Fibroblast of lung (primary cell): ENCODE measurements around the gene DBH. TPM values are rescaled to one million over a fixed set of nuclear protein-coding genes. Genes with fewer than 3 reads are reported as not detected.

Experiments
- DNase-seq, 2 donors: peaks; one replicate each; pipeline versions ENCODE4 v3.0.0 to v3.0.0-alpha.2; 2010; ENCODE audit warnings: low read depth in 2 of 2
- H2AFZ ChIP-seq: 2 replicates; pipeline ENCODE4 v1.5.1; 2012; ENCODE audit warnings: low read length, control low read depth, inconsistent platforms
- H3K27ac ChIP-seq: 2 replicates; pipeline ENCODE4 v1.5.1; 2011; ENCODE audit warnings: low read length, control low read depth; ENCODE audit not compliant: insufficient read depth
- H3K27me3 ChIP-seq: 2 replicates; pipeline ENCODE4 v1.5.1; 2011; ENCODE audit warnings: mild to moderate bottlenecking, low read length; ENCODE audit not compliant: control insufficient read depth, insufficient read depth
- H3K36me3 ChIP-seq: 2 replicates; pipeline ENCODE4 v1.5.1; 2011; ENCODE audit warnings: low read length; ENCODE audit not compliant: control insufficient read depth, insufficient read depth
- H3K4me1 ChIP-seq: 2 replicates; pipeline ENCODE4 v1.5.1; 2011; ENCODE audit warnings: low read length; ENCODE audit not compliant: control insufficient read depth, insufficient read depth; ENCODE audit errors: extremely low read depth
- H3K4me2 ChIP-seq: 2 replicates; pipeline ENCODE4 v1.5.1; 2011; ENCODE audit warnings: low read length, control low read depth; ENCODE audit not compliant: insufficient read depth; ENCODE audit errors: extremely low read depth
- H3K4me3 ChIP-seq, 4 experiments: fragments of 200-600 bp in 1 of 4; sonication (generic) in 1 of 4; replicated peaks in 1 of 4; 2 replicates each; pipeline ENCODE4 v1.5.1; 2011 to 2016; ENCODE audit warnings: low read length in 4 of 4, low read depth in 3 of 4, mild to moderate bottlenecking in 3 of 4, control low read depth in 2 of 4, inconsistent platforms in 1 of 4, mixed read lengths in 1 of 4; ENCODE audit not compliant: insufficient read depth in 1 of 4; ENCODE audit errors: control extremely low read depth in 1 of 4
- H3K79me2 ChIP-seq: 2 replicates; pipeline ENCODE4 v1.5.1; 2012; ENCODE audit warnings: mild to moderate bottlenecking, low read length, inconsistent platforms; ENCODE audit not compliant: control insufficient read depth, insufficient read depth
- H3K9ac ChIP-seq: 2 replicates; pipeline ENCODE4 v1.5.1; 2011; ENCODE audit warnings: mild to moderate bottlenecking, low read length, control low read depth; ENCODE audit not compliant: insufficient read depth
- H3K9me3 ChIP-seq: 2 replicates; pipeline ENCODE4 v1.5.1; 2012; ENCODE audit warnings: low read depth, low read length; ENCODE audit not compliant: control insufficient read depth, insufficient read depth
- H4K20me1 ChIP-seq: 2 replicates; pipeline ENCODE4 v1.5.1; 2011; ENCODE audit warnings: low read length; ENCODE audit not compliant: control insufficient read depth, insufficient read depth; ENCODE audit errors: extremely low read depth
- EZH2 ChIP-seq: IDR thresholded peaks from 2 replicates; pipeline ENCODE4 v1.5.1; 2012; ENCODE audit warnings: low read length, control low read depth, mild to moderate bottlenecking; ENCODE audit errors: missing control alignments
- polyA plus RNA-seq, 2 donors: library from polyadenylated mRNA; depleted of rRNA in 1 of 2; stranded (reverse) in 1 of 2; unstranded in 1 of 2; fragments of >200 nt; gene quantifications; 2 replicates each; pipeline ENCODE4 v1.2.1, GENCODE V29; 2011 to 2012; ENCODE audit warnings: missing spikeins in 1 of 2
- total RNA-seq: library from RNA; depleted of rRNA; stranded (reverse); fragments of >200 nt; gene quantifications from 2 replicates; pipeline ENCODE4 v1.2.1, GENCODE V29; 2014
- TF ChIP-seq, protein P1 (sequence below), 2 donors: IDR thresholded peaks in 1 of 2; conservative IDR thresholded peaks in 1 of 2; 1 replicate in 1 of 2; 2 replicates in 1 of 2; pipeline ENCODE4 v1.5.1; 2011 to 2012; ENCODE audit warnings: low read length in 2 of 2, control low read depth in 1 of 2, inconsistent platforms in 1 of 2, low read depth in 1 of 2, mild to moderate bottlenecking in 1 of 2

DBH gene
- total and polyA plus RNA-seq, 2 donors (not counting 1 experiment from before 2014, with no cell fraction given): not detected

DNA sequence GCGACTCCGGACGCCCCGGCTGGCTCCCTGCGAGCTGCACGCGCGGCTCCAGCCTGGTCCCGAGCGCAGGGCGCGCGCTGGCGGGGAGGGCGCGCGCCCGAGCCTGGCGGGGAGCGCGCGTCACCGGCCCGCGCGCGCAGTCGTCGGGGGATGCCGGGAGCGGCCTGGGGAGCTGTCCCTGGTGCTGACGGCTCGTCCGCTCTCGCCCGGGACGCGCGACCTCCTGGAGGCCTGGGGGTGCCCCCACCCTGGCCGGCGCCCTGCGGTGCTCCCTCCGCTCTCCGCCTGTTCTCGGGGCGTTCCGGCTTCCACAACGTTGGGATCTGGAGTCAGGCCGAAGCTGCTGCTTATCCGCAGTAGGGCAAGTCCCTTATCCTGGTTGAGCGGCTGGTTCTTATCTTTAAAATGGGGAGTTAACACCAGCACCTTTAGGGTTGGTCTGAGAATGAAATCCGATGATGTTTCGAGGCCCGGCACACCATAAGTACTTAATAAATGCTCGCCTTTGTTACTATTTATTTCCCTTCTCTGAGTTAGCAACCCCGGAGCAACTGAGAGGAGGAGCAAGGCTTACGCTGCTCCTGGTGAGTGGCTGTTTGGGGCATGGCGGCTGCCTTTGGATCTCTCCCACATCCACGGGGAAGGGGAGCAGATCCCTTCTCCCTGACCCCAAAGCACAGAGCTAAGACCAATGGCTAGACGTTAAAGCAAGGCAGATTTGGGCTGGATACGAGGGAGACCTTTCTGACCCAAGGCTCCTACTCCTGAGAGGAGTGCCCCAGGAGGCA is 26.7 kb upstream of the DBH start, which contains the start of gene FAM163B:
TSS of gene FAM163B (minus strand) at position 79 of the 788 bp plus-strand sequence. CDS start 29,166 bp downstream, outside the sequence.
- H3K9me3 ChIP-seq: no peaks in the 10 kb centered on the region
- no peak within 1 kb of the TSS for H3K4me3 ChIP-seq
- H3K36me3 ChIP-seq: no peaks in the 10 kb centered on the region
- peaks cover 1% of the 10 kb centered on the region for H4K20me1 ChIP-seq
- no peak within 1 kb of the TSS for H3K9ac ChIP-seq
- no peak within 1 kb of the TSS for H3K4me2 ChIP-seq
- H3K27me3 ChIP-seq: peaks cover 5% of the 10 kb centered on the region
- no peaks in the 10 kb centered on the region for H3K4me1 ChIP-seq
- DNase-seq: peak; percentile 25 to 49
- TF ChIP-seq, protein P1, sequence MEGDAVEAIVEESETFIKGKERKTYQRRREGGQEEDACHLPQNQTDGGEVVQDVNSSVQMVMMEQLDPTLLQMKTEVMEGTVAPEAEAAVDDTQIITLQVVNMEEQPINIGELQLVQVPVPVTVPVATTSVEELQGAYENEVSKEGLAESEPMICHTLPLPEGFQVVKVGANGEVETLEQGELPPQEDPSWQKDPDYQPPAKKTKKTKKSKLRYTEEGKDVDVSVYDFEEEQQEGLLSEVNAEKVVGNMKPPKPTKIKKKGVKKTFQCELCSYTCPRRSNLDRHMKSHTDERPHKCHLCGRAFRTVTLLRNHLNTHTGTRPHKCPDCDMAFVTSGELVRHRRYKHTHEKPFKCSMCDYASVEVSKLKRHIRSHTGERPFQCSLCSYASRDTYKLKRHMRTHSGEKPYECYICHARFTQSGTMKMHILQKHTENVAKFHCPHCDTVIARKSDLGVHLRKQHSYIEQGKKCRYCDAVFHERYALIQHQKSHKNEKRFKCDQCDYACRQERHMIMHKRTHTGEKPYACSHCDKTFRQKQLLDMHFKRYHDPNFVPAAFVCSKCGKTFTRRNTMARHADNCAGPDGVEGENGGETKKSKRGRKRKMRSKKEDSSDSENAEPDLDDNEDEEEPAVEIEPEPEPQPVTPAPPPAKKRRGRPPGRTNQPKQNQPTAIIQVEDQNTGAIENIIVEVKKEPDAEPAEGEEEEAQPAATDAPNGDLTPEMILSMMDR (conservative IDR thresholded peaks at IDR 0.05 in 1 of 2, IDR thresholded peaks at IDR 0.05 in 1 of 2; ENCODE audit: low read depth in 1 of 2, low read length in 2 of 2): no peak
- no peak for TF ChIP-seq EZH2
- H3K79me2 ChIP-seq: no peaks in the 10 kb centered on the region
- no peak within 1 kb of the TSS for H3K27ac ChIP-seq
- no peak within 1 kb of the TSS for H2AFZ ChIP-seq

DNA sequence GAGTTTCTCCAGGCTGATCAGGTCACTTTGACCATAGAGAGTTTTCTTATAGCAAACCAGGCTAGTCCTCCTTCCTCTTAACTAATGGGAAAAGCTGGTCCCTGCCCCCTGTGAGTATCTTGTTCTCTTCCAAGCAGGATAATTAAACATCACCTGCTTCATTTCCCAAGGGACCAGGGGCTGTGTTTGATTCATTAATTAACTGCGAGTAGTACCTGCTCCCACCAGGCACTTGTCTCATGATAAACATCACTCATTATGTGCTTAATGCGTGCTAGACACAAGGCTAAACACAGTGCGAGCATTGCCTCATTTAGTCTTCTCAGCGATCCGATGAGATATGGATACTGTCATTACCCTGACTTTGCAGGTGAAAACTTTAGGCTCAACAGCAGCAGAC is 25.3 kb upstream of the DBH start:
- no peak overlapping the region for H3K27ac ChIP-seq
- H3K36me3 ChIP-seq: no peaks in the 10 kb centered on the region
- H3K4me1 ChIP-seq: no peaks in the 10 kb centered on the region
- H3K27me3 ChIP-seq: peaks cover 7% of the 10 kb centered on the region
- no peak for DNase-seq
- no peak overlapping the region for H3K4me2 ChIP-seq
- no peak overlapping the region for H2AFZ ChIP-seq
- no peaks in the 10 kb centered on the region for H3K79me2 ChIP-seq
- H3K4me3 ChIP-seq: no peak overlapping the region
- H4K20me1 ChIP-seq: peaks cover 1% of the 10 kb centered on the region
- no peaks in the 10 kb centered on the region for H3K9me3 ChIP-seq
- H3K9ac ChIP-seq: no peak overlapping the region
- TF ChIP-seq EZH2: no peak
- TF ChIP-seq, protein P1 (conservative IDR thresholded peaks at IDR 0.05 in 1 of 2, IDR thresholded peaks at IDR 0.05 in 1 of 2; ENCODE audit: low read depth in 1 of 2, low read length in 2 of 2): no peak

DNA sequence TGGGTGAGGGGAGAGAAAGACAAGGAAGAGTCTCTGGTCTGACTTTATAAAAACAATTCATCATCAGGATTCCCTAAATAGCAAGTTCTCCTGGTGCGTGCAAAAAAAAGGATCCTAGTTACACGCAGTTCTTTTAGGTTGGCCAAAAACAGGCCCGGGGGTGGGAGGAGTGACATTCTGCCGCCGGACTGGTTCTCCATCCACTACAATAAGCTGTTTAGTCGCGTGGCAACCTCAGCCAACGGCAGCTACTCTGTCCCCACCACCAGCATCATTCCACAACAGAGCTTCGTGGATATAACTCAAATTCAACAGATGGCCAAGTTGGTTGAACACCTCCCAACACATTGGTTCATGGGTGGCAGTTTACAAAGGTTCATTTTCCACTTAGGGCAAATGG is 24.1 kb upstream of the DBH start:
- no peaks in the 10 kb centered on the region for H3K9me3 ChIP-seq
- no peak overlapping the region for H3K9ac ChIP-seq
- H4K20me1 ChIP-seq: peaks cover 1% of the 10 kb centered on the region
- H3K27me3 ChIP-seq: peaks cover 4% of the 10 kb centered on the region
- no peak overlapping the region for H3K27ac ChIP-seq
- no peak overlapping the region for H3K4me3 ChIP-seq
- H2AFZ ChIP-seq: no peak overlapping the region
- TF ChIP-seq EZH2: no peak
- TF ChIP-seq, protein P1 (conservative IDR thresholded peaks at IDR 0.05 in 1 of 2, IDR thresholded peaks at IDR 0.05 in 1 of 2; ENCODE audit: low read depth in 1 of 2, low read length in 2 of 2): no peak
- H3K4me1 ChIP-seq: no peaks in the 10 kb centered on the region
- no peak overlapping the region for H3K4me2 ChIP-seq
- no peaks in the 10 kb centered on the region for H3K79me2 ChIP-seq
- DNase-seq: no peak
- H3K36me3 ChIP-seq: no peaks in the 10 kb centered on the region
